Left forelimb (tissue), 1 donor: ENCODE measurements around the gene NELFB.
A peak's percentile ranks its signal among the peaks of the same experiment; 100 is the strongest.

Experiments
- DNase-seq: peaks from one replicate; pipeline ENCODE4 v3.0.0-alpha.2; 2018; ENCODE audit warnings: low spot score

The NELFB gene

DNA sequence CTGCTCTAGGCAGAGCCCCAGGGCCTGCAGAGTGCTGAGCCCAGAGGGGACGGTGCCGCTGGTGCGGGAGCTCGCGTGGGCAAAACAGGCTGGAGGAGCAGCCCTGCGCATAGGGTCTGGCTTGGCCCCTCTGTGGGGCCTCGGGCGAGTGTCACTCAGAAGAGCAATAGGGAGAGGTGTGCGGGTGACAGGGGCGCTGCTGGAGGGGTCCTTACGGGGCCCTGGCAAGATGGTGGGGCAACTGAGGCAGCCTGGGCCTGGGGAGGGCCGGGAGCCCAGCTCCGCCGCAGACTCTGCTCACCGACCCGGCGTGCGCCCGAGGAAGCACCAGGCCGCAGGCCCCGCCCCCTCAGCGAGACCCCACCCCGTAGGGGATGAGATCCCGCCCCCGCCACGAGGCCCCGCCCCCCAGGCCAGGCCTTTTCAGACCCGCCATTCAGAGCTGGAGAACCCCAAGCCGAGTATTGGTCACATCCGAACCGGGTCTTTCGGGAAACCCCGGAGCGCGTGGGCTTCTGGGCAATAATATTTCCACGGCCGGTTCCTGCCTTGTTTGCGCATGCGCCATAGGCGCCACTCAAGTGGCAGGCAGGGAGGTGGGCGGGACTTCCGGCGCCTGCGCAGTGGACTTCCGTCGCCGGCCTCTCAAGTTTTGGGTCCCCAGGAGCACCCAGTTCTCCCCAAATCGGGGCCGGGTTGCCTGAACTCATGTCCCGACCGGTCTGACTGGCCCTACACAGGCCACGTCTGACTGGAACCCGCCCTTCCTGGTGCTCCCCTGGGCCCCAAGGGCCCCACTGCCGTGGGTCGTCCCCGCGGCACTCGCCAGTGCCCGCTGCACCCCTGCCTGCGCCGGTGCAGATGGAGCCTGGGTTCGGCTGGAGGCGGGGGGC is 31.8 kb upstream of the NELFB start:
- peak; percentile 96 for DNase-seq

DNA sequence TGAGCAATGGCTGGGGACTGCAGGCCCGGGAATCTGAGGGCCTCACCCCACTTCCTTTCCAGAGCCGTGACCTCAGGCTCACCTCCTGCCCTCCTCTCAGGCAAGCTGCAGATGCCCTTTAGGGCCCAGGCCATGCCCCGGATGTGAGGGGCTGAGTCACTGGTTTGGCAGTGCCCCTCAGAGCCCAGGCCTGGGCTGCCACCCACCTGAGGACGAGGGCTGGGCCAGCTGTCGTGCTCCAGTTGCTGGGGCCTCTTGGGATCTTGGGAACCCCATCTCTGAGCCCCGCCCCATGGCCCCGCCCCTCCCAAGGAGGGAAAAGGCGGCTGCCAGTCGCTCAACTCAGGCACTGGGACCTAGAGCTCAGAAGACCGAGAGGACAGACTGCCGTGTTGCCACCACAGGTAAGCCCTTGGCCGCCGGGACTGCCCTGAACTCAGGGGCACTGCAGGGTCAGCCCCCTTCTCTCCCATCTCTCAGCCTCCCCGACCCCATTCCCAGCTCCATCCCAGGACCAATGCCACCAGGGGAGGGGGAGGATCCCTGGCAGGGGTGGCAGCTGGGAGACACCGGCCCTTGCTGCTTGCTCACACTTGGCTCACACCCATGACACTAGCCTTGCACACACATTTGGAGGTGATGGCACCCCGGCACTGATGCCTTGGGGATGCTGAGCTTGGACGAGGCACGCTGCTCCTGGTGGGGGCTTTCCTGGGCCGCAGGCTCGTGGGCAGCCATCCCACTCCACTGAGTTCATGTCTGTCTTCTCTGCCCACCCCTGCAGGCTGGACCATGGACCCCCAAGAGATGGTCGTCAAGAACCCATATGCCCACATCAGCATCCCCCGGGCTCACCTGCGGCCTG is 30.1 kb upstream of the NELFB start, which contains the start of gene CYSRT1:
Gene CYSRT1 (plus strand): TSS at position 345 of the 865 bp plus-strand sequence. CDS start 448 bp downstream, at position 793.
- DNase-seq, result no peak

DNA sequence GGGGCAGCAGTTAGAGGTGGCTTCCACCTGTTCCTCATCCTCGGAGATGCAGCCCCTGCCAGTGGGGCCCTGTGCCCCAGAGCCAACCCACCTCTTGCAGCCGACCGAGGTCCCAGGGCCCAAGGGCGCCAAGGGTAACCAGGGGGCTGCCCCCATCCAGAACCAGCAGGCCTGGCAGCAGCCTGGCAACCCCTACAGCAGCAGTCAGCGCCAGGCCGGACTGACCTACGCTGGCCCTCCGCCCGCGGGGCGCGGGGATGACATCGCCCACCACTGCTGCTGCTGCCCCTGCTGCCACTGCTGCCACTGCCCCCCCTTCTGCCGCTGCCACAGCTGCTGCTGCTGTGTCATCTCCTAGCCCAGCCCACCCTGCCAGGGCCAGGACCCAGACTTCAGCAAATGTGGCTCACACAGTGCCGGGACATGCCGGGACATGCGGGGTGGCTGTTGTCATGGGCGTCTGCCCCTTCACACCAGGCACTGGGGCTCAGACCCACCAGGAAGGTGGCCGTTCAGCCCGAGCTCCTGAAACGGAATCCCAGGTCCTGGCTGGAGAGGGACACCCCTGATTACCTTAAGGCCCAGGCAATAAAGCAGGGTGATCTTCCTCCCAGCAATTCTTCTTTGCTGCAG is 29.3 kb upstream of the NELFB start:
- no peak for DNase-seq

DNA sequence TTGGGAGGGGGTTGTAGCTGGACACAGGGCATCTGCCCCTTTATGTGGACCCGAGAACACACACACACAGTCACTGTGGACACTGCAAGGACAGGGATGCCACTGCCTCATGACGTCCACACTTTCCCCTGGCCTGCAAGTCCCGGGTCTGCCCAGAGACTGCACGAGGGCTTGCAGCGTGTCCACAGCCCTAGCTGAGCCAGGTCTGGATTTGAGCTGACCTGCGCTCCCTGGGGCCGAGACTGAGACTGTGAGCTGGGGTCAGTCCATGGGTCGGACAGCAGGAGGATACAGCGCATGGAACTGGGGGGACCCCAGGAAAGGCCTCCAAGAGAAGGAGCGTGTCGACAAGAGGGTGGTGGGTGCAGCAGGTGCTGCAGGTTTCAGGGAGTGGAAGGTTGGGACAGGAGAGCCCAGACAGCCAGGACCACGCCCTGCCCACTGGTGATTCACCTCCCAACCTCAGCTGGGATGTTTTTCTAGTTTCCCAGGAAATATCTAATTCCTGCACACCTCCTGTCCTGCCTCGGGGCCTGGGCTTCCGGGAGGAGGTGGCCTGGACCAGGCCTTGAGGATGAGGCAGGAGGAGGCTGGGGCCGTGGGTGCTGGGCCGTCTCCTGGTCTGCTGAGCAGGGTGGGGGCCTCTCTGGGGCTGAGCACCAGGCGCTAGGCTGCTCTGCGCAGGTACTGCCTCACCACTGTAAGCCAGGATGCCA is 28.6 kb upstream of the NELFB start:
- DNase-seq, result no peak

DNA sequence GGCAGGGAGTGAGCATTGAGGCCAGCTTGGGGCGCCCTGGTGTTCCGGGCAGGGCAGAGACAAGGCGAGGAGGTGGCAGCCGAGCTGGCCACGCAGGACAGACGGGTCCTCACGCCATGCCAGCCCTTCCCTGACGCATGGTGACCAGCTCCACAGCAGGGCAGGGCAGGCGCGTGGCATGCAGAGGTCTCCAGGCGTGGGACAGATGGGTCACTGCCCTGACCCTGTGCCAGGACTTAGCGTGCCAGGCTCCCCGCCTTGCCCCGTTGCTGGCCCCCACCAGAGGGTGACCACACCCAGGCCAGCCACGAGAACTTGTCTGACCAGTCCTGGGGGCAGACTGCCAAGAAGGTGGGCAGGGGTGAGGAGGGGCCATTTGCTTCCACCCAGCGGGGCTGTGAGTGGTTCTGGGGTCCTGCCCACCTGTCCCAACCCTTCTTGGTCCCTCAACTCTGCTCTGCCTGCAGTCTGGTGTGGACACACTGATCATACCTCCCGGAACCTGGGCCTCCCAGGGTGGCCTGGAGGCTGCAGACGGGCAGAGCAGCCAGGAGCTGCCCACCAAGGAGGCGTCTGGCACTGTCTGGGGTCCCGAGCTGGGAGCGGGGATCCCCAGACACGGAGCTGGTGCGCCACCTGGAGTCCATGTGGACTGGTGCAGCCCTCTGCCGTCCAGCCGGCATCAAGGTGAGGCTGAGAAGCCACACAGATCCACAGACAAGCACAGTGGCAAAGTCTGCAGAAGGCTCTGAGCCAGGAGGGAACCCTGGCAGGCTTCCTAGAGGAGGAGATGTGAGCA is 27.9 kb upstream of the NELFB start, which contains the start of gene RNF224:
Gene RNF224 (plus strand): TSS at position 449 of the 799 bp plus-strand sequence. CDS start 834 bp downstream, outside the sequence.
- DNase-seq, result no peak

DNA sequence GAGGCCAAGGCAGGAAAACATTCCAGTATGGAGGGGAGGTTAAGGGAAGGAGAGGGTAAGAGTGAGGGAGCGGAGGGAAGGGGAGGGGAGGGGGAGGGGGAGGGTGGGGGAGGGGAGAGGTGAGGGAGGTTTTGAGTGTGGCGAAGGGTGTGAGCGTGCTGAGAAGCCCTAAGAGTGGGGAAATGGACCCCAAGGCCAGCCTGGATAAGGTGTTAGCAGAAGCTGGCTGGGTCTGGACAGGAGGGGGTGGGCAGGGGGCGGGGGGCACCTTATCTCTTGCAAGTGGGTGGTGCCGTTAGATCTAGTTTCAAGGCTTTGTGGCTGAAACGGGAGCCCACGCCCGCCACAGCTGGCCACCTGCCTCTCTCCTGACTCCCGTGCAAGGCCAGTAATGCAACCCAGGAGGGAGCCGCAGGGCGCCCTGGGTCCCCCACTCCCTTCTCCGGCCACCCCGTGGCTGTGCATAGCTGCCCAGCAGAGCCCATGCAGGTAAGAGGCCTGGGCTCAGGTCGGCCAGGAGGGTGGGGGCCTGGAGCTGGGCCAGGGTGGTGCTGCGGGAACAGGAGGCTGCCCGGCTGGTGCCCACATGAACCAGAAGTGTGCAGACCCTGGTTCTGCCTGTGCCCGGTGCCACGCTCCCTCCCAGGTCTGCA is 27.1 kb upstream of the NELFB start:
- no peak for DNase-seq

DNA sequence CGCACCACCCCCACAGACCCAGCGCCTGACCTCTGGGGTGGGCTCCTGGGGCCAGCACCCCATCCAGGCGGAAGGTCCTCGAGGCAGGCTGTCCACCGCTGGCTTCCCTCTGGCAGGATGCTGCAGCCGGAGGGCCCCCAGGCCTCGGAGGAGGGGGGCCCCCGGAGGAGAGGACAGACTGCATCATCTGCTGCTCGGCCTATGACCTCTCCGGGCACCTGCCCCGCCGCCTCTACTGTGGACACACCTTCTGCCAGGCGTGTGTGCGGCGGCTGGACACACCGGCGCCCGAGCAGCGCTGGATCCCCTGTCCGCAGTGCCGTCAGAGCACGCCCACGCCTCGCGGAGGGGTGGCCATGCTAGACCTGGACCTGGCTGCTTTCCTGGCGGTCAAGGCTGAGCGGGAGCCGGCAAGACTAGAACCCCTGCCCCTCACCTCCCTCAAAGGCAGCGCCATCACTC is 26.6 kb upstream of the NELFB start:
- DNase-seq, result no peak

DNA sequence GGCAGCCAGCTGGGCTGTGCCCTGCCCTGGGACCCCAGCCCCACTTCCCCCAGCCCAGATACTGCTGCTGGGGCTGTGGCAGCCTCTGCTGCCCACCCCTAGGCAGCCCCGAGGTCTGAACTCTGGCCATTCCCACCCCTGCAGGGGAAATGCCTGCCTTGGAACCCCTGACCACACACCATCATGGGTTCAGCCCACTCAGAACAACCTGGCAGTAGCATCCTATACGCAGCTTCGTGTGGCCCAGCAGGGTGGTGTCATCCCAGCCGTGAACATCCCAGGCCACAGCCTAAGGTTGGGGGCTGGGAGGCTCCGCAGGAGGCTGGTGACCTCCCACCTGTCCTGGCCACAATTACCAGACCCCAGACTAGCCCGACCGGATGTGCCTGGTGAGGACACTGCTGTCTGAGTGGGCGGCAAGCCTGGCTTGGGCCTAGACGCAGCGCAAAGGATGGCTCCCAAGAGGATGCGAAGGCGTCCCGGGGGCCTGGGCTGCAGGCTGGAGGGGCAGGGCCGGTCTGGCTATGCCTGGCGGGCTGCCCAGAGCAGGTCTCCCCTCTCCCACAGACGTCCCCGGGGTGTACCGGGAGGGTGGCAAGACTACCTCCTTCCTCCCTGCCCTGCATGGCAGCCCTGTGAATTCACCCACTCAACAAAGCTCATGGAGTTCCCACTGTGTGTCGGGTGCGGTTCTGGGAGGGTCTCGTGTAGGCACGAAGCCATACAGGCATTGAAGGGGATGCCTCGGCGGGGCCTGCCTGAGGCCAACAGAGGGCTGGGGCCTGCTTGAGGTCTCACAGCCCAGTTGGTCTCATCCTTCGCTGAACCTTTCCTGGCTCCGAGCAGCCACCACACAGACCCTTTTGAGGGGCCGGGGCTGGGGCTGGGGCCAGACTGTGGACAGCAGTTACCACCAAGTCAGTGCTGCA is 25.9 kb upstream of the NELFB start:
- DNase-seq, result no peak

DNA sequence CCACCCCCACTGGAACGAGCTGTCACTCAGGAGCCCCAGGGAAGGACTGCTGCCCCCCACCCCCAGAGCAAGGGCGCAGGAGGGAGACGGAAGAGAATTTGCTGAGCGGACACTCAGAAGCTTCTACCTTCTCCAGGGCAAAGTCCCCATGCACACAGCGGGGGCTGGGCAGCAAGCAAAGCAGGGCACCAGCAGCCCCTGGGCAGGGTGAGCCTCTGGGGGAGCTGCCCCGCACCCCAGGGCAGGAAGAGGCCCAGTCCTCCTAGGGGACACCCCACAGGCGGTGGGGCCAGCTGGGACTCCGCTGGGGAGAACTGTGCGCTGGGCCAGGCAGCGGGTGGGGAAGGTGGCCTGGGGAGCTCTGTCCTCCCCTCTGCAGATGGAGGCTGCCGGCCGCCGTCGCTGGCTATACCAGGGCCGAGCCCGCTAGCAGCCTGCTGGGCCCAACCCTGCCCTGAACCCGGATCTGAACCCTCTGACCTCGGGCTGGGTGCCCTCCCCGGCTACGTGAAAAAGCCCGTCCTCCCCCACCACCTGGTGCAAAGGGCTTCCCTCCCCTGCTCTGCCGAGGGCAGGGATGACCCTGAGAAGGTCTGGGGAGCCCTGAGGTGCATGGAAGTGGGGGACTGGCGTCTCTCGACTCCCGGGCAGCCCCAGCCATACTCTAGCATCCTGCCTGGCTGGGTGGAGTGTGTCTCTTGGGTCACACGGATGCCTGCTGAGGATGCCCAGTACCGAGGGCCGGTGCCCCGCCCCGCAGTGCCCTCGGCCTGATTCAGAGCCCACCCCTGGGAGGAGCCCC is 25.0 kb upstream of the NELFB start:
- no peak for DNase-seq

DNA sequence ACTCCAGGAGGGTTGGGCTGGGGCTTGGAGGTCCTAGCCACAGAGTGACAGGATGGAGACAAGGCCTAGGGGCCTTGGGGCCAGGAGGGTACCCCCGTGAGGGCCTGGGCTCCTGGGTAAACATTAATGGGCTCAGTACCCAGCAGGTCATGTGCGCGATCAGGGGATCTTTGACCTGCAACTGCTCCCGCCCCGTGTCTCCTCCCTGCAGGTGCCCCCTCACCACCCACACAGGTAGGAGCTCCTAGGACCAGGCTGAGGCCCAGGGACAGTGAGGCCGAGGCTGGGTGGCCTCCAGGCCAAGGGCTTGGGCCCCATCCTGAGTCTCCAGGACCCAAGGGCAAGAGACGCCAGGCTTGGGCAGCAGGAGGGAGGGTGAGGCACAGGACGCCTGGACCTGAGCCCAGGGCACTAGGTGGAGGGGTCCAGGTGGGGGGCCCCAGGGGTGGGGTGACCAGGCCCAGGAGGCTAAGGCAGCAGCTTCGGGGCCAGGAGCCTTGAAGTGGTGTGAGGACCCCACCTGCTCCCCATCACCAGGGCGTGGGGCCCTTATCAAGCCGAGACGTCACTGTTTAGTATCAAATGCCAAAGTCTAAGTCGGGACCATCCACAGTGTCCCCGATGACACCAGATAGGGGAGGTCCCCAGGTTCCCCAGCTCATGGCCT is 24.3 kb upstream of the NELFB start, which contains the start of gene SLC34A3:
Gene SLC34A3 (plus strand): TSS at position 197 of the 667 bp plus-strand sequence. CDS start 802 bp downstream, outside the sequence.
- DNase-seq, result no peak

DNA sequence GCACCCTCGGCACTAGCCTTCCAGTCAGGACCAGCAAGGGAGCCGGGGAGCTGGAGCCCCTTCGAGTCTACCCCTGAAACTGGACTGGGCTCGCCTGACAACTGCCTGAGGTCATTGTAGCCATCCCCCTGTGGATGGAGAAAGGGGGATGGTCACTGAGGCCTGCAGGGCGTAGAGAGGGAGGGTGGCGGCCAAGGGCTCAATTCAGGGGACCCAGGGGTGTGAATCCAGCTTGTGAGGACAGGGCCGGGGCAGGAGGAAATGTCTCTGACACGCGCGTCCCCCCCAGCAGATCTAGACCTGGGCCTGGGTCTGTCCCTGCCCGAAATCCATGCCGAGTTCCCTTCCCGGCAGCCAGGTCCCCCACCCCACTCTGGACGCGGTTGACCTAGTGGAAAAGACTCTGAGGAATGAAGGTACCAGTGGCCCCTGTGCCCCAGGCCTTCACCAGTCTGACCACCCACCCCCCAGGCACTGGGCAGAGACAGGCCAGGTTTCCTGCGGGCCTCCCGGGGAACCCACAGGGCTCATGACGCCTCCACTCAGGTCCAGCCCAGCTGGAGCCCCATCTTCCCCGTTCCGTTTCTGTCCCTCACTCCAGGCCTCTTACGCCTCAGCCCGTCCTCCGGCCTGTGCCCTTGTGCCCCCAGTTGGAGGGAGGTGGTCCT is 23.6 kb upstream of the NELFB start:
- DNase-seq, result no peak

DNA sequence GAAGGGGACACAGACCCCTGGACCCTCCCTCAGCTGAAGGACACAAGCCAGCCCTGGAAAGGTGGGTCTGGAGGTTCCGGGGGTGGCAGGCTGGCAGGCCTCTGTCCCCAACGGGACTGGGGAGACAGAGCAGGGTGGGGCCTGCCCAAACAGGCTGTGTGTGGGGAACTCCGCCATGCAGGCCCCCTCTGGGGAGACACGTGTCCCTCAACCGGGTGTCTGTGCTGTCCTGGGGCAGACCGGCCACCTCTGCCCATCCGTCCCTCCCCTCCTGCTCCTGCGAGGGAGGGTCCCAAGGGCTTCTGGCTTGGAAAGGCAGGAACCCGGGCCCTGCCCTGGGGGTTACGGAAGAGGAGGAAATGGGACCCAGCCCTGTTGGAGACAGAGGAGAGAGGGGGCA is 23.0 kb upstream of the NELFB start:
- DNase-seq, result no peak

DNA sequence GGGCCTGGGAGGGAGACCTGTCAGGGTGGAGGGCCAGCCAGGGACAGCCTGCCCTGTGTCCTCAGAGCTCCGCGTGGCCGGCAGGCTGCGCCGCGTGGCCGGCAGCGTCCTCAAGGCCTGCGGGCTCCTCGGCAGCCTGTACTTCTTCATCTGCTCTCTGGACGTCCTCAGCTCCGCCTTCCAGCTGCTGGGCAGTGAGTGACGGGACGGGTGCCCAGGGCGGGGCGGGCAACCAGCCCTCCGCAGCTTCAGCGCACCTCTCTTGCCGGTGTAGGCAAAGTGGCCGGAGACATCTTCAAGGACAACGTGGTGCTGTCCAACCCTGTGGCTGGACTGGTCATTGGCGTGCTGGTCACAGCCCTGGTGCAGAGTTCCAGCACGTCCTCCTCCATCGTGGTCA is 22.6 kb upstream of the NELFB start:
- no peak for DNase-seq

DNA sequence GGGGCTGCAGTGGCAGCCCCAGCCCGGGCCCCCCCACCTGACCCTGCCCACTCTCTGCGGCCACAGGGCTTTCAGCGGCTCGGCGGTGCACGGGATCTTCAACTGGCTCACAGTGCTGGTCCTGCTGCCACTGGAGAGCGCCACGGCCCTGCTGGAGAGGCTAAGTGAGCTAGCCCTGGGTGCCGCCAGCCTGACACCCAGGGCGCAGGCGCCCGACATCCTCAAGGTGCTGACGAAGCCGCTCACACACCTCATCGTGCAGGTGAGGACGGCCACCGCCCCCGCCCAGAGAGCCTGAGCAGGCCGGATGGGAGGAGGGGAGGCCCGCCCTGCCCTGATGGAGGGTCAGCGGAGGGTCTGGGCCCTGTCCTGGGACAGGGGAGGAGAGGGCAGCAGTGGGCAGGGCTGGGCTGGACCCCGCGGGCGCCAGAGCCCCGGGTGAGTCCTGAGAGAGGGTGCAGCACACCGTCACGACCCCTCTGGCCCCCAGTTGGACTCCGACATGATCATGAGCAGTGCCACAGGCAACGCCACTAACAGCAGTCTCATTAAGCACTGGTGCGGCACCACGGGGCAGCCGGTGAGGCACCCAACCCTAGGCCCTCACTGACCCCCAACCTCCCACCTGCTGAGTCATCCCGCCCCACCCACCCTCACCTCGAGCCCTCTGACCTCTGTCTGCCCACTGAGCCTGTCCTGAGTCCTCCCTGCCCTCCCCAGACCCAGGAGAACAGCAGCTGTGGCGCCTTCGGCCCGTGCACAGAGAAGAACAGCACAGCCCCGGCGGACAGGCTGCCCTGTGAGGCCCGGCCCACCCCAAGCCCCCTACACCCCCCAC is 21.8 kb upstream of the NELFB start:
- no peak for DNase-seq

DNA sequence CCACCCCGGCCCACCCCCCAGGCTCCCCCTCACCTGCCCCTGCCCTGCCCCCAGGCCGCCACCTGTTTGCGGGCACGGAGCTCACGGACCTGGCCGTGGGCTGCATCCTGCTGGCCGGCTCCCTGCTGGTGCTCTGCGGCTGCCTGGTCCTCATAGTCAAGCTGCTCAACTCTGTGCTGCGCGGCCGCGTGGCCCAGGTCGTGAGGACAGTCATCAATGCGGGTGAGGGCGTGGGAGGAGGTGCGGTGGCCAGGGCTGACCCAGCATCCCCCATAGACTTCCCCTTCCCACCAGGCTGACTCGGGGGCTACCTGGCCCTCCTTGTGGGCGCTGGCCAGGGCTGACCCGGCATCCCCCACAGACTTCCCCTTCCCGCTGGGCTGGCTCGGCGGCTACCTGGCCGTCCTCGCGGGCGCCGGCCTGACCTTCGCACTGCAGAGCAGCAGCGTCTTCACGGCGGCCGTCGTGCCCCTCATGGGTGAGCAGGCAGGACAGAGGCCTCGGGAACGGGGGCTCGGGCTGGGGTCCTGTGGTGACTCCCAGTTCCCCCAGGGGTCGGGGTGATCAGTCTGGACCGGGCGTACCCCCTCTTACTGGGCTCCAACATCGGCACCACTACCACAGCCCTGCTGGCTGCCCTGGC is 21.0 kb upstream of the NELFB start:
- DNase-seq, result no peak
